ENCODE measurements around the gene B3GALT6.

GRCh38 chr1:1227386-1227785 is 4.7 kb upstream of the B3GALT6 start:
- no peak for TF ChIP-seq ZBTB10 (tag by site-specific recombination; IDR thresholded peaks at IDR 0.05)
- no peak for TF ChIP-seq ZBTB49 (tag by site-specific recombination; IDR thresholded peaks at IDR 0.05; ENCODE audit: low read depth)
- TF ChIP-seq ZNF521 (tag by site-specific recombination; IDR thresholded peaks at IDR 0.05) = no peak
- TF ChIP-seq REST (tag by site-specific recombination; IDR thresholded peaks at IDR 0.05) = no peak
- no peak for TF ChIP-seq YY1 (tag by site-specific recombination; IDR thresholded peaks at IDR 0.05)
